NCI-H1105 treated with DMSO at 0.1 percent for 48 hours (cell line): ENCODE measurements around the gene LYZL1.
"Not testable (repeated sequence)": the region's sequence is repeated elsewhere in the genome, so short reads cannot be mapped to it uniquely, and the experiment has no call there.

Experiments
- DNase-seq: peaks from one replicate; lab custom pipeline; 2025; lab: John Stamatoyannopoulos, UW

The LYZL1 gene

DNA sequence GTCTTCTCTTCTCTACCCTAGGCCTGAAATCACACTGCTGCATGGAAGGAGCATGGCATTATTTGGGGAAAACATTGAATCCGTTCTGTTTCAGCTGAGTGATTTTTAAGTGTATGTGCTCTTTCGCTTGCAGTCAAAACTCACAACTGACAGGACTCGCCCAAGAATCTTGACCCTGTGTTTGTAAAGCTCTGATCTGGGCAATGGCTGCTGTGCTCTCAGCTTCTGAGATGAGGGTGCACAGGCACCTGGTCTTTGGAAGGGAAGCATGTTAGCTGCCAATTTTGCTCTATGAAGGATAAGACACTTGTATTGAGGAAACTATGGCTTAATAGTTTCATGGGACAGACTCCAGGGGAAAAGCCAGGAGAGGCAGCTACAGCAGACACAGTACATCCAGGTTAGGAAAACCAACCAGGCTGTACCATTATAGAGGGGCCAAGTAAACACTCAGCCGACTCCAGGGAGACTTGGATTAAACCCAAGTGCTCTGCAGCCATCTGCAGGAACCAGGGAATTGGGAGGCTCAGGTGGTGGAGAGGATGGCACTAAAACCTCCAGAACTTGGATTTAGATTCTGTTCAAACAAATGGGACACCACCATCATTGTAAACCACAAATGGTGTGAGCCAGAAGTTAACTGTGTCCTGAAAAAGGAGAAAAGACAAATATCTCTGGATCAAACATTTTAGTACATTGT is 43.3 kb downstream of the LYZL1 start:
- DNase-seq: peak; percentile 35

DNA sequence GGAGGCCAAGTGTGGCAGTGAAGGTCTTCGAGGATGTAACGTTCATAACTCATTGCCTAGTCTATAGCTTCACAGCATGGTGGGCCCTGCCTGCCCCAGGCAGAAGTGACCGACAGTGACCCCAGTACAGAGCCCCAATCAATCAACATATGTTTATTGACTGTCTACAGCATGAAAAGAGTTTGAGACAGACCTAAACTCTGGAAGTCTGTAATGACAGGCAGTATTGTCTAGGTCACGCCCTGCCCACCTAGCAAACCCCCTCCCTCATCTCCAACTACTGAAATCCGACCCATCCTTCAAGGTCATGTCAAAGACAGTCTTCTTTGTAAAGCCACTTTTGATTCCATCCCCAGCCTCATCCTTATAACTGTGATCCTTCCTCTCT is 43.9 kb downstream of the LYZL1 start:
- no peak for DNase-seq

DNA sequence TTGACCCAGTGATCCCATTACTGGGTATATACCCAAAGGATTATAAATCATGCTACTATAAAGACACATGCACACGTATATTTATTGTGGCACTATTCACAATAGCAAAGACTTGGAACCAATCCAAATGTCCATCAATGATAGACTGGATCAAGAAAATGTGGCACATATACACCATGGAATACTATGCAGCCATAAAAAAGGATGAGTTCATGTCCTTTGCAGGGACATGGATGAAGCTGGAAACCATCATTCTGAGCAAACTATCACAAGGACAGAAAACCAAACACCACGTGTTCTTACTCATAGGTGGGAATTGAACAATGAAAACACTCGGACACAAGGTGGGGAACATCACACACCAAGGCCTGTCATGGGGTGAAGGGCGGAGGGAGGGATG is 48.7 kb downstream of the LYZL1 start:
- not testable (repeated sequence) for DNase-seq

DNA sequence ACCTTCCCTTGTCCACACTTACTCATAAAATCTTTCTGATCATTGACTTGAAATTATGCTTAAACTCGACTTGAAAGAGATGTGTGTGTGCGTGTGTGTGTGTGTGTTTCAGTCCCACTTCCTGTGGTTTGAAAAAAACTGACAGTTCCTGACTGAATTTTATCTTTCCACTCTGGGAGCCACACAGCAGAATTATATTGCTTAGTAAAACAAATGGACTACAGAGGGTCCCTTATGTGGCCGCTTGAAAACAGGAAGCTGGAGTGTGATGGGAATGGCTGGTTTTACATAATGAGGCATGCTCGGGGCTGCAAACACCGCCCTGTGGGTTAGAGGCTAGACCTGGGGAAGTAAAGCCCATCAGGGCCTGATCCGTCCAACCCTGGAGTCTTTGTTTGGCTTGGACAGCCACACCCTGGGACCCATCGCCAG is 54.8 kb downstream of the LYZL1 start:
- DNase-seq: no peak

DNA sequence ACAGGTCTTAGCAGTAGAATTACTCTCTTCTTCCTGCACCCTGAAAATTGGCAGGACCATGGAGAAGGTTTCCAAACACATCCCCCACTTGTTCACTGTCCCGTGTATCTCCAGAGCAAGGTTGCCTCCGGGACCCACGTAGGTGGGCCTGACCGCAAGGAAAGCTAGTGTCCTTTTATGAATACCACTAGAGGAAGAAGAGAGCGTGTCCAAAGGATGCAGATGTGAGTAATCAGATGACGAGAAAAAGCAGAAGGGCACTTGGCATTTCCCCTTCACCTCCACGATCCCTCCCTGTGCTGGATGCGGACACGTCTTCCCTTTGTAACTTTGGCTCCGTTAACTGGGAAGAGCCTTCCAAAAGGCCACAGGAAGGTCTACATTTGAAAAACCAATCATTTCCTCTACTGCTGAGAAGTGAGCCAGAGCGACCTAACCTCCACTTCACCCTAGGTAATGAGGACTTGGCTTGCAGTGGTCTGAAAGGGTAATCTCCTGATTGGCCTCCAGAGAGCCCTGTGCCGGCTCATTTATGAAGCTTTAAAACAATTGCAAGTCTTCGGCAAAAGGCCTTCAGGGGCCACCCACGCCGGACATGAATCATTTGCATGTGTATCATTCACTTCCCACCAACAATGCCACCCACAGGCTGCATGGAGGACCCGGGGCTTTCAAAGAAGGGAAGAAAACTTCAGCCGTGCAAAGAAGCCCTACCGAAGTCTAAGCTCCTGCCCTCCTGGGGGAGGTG is 55.4 kb downstream of the LYZL1 start:
- no peak for DNase-seq

DNA sequence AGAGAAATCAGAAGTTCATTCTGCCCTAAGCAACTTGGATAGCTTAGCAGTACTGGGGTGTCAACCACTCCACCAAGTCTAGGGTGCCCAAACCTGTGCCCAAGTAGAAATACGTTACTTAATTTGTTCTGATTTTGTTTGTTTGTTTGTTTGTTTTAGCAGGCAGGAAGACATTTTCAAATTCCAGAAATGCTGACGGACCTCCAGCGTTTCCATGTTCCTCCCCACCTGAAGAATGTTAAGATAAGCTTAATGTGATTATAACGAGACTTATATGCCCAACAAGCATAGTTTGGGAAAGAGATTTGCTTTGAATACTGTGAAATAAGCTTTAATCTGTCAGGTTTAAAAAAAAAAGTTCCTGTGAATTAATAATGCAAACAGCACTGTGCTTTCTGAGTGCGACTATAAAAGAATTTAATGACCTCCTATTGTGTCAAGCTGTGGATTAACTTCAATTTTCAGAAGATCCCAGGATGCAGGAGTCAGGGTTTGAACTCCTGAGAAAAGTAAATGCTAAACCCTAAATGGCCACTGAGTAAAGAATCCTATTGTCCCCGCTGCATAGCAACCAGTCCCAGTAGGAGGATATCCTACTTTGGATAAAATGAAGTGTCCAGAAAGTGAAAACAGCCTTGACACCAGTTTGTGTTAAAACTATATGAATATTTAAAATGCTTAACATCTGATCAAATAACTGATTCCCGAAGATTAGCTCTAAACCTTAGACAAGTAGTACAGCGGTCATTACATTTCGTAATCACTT is 56.5 kb downstream of the LYZL1 start:
- DNase-seq: no peak

DNA sequence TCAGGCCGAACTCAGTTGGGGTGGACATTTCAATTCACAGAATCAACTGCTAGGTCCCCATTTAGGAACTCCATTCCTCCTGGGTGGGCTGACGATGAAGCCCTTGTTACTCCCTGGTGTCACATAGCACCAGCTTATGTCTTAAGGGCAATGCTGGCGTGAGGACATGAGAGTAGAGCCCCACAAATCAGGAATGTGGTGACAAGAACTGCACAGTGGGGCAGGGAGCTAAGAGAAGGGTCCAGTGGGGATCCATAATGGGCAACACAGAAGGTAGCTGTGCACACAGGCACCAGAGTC is 57.0 kb downstream of the LYZL1 start:
- DNase-seq: no peak

DNA sequence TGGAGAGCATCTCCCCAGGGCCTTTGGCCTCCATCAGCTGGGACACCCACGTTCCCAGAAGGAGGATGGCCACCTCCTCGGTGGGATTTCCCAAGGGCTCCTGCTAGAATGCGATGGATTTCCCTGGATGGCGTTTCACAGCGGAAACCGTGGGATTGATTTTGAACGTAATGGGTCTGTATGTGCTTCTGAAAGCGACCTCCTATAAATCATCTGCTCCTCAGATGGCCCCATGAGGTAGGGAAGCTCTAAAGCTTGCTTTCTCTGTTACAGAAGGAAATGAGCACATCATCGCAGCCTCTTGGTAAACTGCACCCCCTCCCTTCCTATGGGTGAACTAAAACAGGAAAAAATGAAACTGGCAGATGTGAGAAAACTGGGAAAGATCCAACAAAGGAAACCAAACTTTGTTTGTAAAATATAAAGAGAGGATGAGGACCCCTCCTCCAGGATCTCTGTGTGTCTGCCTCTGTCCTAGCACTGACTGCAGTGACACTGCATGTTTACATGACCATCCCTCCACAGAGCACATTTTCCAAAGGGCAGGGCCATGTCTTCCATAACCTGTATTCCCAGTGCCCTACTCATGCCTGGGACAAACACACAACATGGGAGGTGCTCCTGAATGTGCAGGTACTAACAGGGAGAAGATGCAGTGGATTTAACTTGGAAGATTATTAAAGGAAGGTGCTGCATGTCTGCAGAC is 57.6 kb downstream of the LYZL1 start:
- DNase-seq: no peak

DNA sequence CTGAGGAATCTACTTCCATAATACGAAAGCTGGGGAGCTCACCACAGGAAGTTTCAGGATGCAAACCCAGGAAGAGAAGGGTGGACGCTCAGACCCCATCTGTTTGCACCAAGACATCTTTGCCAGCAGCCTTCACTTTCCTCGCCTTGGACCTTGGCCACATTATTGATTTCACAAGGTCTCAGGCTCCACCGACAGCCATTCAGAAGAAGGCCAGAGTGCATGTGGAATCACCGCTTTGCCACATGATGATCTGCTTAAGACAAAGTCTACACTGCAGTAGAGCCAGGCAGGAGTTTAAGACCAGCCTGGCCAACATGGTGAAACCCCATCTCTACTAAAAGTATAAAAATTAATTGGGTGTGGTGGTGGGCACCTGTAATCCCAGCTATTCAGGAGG is 60.0 kb downstream of the LYZL1 start:
- no peak for DNase-seq

DNA sequence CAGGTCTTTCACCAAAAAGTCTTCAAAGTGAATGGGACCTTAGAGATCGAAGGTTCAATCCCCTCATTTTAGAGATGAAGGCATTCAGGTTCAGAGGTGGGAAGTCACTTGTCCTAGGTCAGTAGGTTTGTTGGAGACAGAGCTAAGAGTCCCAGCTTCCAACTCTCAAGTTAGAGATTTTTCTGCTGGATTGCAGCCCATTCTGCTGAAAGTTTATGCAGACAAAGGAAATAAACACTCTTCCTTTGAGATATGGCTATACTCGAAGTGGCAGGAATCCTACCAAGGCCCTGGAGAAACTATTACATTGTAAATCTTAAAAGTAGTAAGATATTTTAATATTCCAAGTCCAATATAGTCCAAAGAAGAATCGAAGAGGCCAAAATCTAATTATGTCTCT is 64.4 kb downstream of the LYZL1 start:
- DNase-seq: no peak

DNA sequence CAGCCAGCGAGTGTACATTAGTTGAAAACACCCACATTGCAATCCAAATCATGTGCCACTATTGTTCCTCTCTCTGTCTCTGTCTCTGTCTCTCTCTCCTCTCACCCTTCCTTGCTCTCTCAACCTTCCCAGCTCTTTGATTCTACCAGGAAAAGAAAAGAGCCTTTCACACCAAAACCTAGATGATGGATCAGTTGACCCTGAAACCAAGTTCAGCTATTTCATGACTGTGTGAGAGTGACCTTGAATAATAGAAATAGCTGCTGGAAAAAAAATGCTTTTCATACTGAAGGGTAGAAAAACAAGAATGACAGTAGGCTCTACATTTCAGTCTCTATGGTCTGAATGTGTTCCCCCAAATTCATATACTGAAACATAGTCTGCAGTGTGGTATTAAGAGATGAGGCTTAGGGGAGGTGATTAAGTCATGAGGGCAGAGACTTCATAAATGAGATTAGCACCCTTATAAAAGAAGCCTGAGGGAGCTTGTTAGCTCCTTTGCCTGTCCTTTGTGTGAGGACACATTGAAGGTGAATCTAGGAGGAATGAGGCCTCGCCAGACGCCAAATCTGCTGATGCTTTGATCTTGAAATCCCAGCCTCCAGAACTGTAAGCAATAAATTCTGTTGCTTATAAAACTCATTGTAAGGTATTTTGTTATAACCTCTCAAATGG is 65.2 kb downstream of the LYZL1 start:
- DNase-seq: no peak

DNA sequence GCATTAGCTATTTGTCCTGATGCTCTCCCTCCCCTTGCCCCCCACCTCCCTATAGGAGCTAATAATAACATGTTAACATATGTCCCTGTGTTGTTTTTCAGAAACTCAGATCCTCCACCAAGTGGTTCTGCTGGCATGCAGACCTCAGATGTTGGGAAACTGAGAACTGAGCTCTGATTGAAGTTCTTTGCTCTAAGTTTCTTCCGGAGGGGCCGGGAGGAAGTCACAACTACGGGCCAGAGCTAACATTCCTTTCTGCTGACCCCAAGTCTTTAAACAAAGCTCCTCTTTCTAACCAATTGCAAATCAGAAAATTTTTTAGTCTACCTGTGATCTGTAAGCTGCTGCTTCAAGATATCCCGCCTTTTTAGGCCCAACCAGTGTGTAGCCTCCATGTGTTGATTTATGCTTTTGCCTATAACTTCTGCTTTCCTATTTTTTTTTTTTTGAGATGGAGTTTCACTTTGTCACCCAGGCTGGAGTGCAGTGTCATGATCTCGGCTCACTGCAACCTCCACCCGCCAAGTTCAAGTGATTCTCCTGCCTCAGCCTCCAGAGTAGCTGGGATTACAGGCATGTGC is 66.6 kb downstream of the LYZL1 start:
- no peak for DNase-seq

DNA sequence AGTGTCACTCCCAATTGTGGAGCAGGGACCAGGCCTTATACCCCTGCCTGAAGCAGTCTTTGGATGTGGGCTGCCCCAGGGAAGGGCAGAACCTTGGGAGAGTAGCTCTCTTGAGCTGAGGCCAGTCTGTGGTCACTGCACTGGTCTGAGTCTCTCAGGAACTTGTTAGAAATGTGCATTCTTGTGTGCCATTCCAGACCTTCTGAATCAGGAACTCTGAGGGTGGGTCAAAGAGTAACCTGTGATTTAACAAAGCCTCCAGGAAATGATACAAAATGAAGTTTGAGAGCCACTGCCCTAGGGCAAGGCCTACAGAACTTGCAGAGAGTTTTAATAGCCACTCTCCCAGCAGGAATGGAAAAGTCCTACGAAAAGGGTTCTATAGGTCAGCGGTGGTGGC is 68.1 kb downstream of the LYZL1 start:
- DNase-seq: no peak

DNA sequence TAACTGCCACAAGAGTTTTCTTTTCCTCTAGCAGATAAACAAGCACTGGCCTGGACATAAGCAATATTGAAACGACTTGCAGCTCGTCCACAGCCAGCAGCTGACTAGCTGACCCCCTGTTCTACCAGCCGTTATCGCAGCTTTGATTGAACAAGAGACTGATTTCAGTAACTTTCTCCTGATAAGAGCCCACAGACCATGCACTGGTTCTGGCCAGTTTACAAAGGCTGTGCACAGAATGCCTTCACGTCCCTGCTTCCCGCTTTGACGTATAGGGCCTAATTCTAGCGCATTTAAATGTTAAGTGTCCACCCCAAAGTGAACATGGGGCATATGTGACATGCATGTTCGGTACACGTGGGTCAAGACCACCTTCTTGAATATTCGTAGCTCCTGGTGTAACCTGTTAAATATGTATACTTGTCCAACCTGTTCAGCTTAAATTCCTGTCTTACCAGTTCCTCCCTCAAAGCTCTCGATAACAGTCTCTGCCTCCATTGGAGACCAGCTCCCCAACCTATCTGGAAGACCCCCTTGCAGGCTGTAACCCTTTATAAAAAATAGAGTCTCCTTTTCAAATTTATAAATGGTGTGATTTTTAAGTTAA is 69.2 kb downstream of the LYZL1 start:
- DNase-seq: no peak

DNA sequence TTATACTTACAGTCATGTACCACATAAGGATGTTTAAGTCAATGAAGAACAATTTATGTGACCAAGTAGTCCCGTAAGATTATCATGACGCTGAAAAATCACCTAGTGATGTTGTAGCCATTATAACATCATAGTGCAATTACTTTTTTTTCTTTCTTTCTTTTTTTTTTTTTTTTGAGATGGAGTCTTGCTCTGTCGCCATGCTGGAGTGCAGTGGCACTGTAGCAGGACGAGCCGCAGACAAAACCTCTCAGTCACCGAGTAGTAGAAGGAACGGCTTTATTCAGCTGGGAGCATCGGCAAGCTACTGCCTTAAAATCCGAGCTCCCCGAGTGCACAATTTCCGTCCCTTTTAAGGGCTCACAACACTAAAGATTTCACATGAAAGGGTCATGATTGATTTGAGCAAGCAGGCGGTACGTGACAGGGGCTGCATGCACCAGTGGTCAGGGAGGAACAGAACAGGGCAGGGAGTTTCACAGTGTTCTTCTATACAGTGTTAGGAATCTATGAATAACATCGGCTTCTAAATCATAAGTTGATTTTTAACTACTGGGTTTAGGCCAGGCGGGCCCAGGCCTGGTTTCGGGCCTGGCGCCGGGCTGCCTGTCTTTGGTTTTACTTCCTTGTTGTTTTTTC is 71.5 kb downstream of the LYZL1 start:
- not testable (repeated sequence) for DNase-seq
